GM20000 (cell line): ENCODE measurements around the gene LILRB2.
"Not testable (repeated sequence)": the region's sequence is repeated elsewhere in the genome, so short reads cannot be mapped to it uniquely, and the experiment has no call there.

Experiments
- DNase-seq: peaks from one replicate; pipeline ENCODE4 v3.0.0; 2012; ENCODE audit warnings: low spot score
- CTCF ChIP-seq: IDR thresholded peaks from 2 replicates; pipeline ENCODE4 v1.5.1; 2012; ENCODE audit warnings: mild to moderate bottlenecking, control low read depth; ENCODE audit errors: extremely low read depth, missing control alignments

LILRB2 gene

GRCh38 chr19:54281007-54281728 lies at the start of gene LILRB2:
LILRB2 (minus strand) TSS chr19:54281110; CDS start chr19:54280496, 614 bp downstream.
- no peak for TF ChIP-seq CTCF

DNA sequence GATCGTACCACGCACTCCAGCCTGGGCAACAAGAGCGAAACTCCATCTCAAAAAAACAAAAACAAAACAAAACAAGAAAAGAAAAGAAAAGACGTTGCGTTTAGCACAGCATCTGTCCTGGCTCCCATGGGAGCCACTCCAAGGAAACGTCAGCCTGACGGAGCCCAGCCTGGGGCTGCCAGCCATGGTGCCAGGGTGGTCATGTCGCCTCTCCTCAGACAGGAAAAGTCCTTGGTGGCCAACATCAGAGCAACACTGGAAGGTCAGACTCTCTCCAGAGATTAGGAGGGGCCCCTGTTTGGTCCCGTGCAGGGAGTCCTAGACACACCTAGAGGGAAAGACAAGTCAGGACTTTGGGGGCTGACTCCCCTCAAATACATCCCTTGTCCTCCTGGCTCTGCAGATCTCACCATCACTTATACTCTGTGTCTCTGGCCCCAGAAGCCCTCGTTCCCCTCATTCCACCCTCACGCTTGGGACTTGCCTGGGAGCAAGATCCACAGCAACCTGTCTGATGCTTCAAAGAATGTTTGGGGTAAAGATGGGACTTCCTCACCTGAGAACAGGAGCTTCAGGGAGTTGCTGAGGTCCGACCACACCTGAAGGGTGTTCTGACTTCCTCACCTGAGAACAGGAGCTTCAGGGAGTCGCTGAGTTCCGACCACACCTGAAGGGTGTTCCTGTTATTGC lies 48.7 kb upstream of the LILRB2 start:
- DNase-seq: no peak
- TF ChIP-seq CTCF: no peak

More at GRCh38 chr19:54281007-54281728, at the start of gene LILRB2:
- DNase-seq: no peak

DNA sequence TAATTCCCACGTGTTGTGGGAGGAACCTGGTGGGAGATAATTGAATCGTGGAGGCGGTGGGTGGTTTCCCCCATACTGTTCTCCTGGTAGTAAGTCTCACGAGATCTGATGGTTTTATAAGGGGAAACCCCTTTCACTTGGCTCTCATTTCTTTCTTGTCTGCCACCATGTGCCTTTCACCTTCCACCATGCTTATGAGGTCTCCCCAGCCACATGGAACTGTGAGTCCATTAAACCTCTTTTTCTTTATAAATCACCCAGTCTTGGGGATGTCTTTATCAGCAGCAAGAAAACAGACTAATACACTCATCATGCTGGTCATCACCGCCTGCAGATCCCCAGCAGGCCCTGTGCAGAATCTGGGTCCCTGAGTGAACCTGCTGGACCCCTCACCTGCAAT lies 47.9 kb upstream of the LILRB2 start:
- DNase-seq: not testable (repeated sequence)

DNA sequence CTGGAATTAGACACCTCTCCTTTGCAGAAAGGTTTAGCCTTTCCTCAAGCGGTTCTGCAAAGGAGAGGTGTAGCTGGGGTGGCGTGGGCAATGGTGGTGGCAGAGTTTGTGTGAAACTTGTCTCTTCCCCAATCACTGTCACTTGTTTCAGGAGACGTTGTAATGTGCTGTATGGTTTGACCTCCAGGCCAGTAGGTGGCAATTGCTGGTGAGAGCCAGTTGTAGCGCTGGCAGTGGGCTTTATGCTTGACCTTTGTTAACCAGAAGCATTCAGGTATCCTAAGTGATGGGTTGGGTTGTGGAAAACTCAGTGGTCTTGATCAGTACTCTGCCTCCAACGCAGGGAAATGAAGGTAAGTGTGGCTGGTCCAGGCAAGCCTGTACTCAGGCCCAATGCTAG lies 44.7 kb upstream of the LILRB2 start:
- no peak for DNase-seq
- TF ChIP-seq CTCF: no peak

DNA sequence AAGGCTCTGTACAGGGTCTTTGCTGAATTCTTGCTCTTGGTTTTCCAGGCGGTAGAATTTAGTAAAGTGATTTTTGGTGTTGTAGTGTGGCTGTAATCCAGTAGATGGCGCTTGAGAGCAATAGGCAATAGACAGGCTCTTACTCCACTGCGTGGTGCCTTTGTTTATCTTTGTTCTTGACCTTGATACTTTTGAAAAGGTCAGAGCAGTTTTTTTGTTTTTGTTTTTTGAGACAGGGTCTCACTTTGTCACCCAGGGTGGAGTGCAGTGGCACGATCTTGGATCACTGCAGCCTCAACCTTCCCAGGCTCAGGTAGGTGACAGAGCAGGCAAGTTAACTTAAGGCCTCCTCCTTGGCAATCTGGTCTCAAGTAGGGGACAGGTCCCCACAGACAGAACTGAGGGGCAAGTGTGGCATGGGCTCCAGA lies 44.3 kb upstream of the LILRB2 start:
- DNase-seq: peak; percentile 70
- peak; percentile 55 for TF ChIP-seq CTCF

DNA sequence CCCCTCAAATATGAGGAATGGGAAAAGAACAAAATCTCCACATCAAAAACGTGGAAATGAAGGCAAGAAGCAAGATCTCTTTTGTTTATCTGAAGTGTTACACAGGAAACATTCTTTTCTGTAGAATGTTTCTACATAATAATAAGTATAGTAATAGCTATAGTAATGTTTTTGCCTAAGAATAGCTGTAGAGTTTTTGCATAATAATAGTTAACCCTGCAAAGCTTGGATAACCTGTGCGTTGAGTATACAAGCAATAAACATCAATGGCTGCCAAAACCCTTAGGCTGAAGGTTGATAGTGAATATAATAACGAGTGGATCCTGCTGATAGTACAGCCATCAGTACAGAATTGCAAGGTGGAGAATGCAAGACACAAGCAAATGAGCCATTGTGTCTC lies 43.2 kb upstream of the LILRB2 start:
- no peak for TF ChIP-seq CTCF
- DNase-seq: no peak

- DNase-seq: not testable (repeated sequence)
Measured at GRCh38 chr19:54322934-54323333, 42.0 kb upstream of the LILRB2 start.

- not testable (repeated sequence) for DNase-seq
Measured at GRCh38 chr19:54322295-54322694, 41.4 kb upstream of the LILRB2 start.
